Measurements from ENCODE around the gene FIGNL1. TPM values are rescaled to one million over a fixed set of nuclear protein-coding genes. Genes with fewer than 3 reads are reported as not detected.

FIGNL1 gene
- total RNA-seq, 1 experiment from 2014 or later, result 6.4 TPM

- Mint-ChIP-seq H3K27me3 (ENCODE audit: low read depth) (peaks cover 23% of the 10 kb centered on the region), H3K27ac (no peak overlapping the region), H3K4me3 (no peak overlapping the region), H3K4me1 (0 out of 2 replicates have a peak, but pooled peaks cover 3% of the 10 kb centered on the region), H3K9me3 (peaks cover 12% of the 10 kb centered on the region), H3K36me3 (peaks cover 8% of the 10 kb centered on the region)
- TF ChIP-seq TEAD1 (CRISPR knock-in tag; IDR thresholded peaks at IDR 0.05) (no peak), MLX (CRISPR knock-in tag; IDR thresholded peaks at IDR 0.05) (no peak), ATF1 (CRISPR knock-in tag; IDR thresholded peaks at IDR 0.05) (no peak), ZNF317 (CRISPR knock-in tag; IDR thresholded peaks at IDR 0.05; ENCODE audit: borderline replicate concordance, low read depth) (no peak), NFE2L1 (CRISPR knock-in tag; IDR thresholded peaks at IDR 0.05) (no peak), CREM (CRISPR knock-in tag; IDR thresholded peaks at IDR 0.05) (no peak), E2F4 (CRISPR knock-in tag; IDR thresholded peaks at IDR 0.05; ENCODE audit: borderline replicate concordance, low read depth) (no peak), GABPB1 (CRISPR knock-in tag; IDR thresholded peaks at IDR 0.05) (no peak), KAT7 (CRISPR knock-in tag; IDR thresholded peaks at IDR 0.05; ENCODE audit: borderline replicate concordance) (no peak), ERG (CRISPR knock-in tag; IDR thresholded peaks at IDR 0.05) (no peak), ZNF396 (CRISPR knock-in tag; IDR thresholded peaks at IDR 0.05; ENCODE audit: borderline replicate concordance) (no peak), FOXP4 (CRISPR knock-in tag; IDR thresholded peaks at IDR 0.05) (no peak), FOXP1 (CRISPR knock-in tag; IDR thresholded peaks at IDR 0.05; ENCODE audit: borderline replicate concordance) (no peak), USF2 (CRISPR knock-in tag; IDR thresholded peaks at IDR 0.05) (no peak), ZNF416 (CRISPR knock-in tag; IDR thresholded peaks at IDR 0.05) (no peak), NR3C1 (CRISPR knock-in tag; conservative IDR thresholded peaks at IDR 0.05; ENCODE audit: low read depth) (no peak), SMAD4 (CRISPR knock-in tag; IDR thresholded peaks at IDR 0.05) (no peak), NFATC4 (CRISPR knock-in tag; IDR thresholded peaks at IDR 0.05) (no peak), USF1 (CRISPR knock-in tag; IDR thresholded peaks at IDR 0.05) (no peak)
- ATAC-seq (no peak), DNase-seq (ENCODE audit: low spot score) (no peak)
- POLR2A ChIA-PET, result no interaction called here
- CTCF ChIA-PET, result no interaction called here
Observed at GRCh38 chr7:50463035-50463434, 12.9 kb upstream of the FIGNL1 start.

GRCh38 chr7:50462361-50462760 lies 12.2 kb upstream of the FIGNL1 start:
- ChIA-PET POLR2A (no interaction called here), CTCF (no interaction called here)
- Mint-ChIP-seq H3K9me3 (peaks cover 19% of the 10 kb centered on the region), H3K27me3 (ENCODE audit: low read depth) (peaks cover 17% of the 10 kb centered on the region), H3K4me3 (no peak overlapping the region), H3K4me1 (no peaks in the 10 kb centered on the region), H3K27ac (no peak overlapping the region), H3K36me3 (peaks cover 14% of the 10 kb centered on the region)
- DNase-seq (ENCODE audit: low spot score) (no peak), ATAC-seq (no peak)
- TF ChIP-seq E2F5 (CRISPR knock-in tag; IDR thresholded peaks at IDR 0.05) (no peak), ZNF416 (CRISPR knock-in tag; IDR thresholded peaks at IDR 0.05) (no peak), AFF4 (CRISPR knock-in tag; IDR thresholded peaks at IDR 0.05; ENCODE audit: borderline replicate concordance) (no peak), HMGA2 (CRISPR knock-in tag; IDR thresholded peaks at IDR 0.05) (no peak)

Measured in WTC11 (cell line).